Measurements from ENCODE around the gene AP1G1. TPM values are rescaled to one million over a fixed set of nuclear protein-coding genes. Genes with fewer than 3 reads are reported as not detected.

AP1G1 gene
- total RNA-seq, 3 donors from 2014 or later, result 65.8 to 121 (median 95.7) TPM

DNA sequence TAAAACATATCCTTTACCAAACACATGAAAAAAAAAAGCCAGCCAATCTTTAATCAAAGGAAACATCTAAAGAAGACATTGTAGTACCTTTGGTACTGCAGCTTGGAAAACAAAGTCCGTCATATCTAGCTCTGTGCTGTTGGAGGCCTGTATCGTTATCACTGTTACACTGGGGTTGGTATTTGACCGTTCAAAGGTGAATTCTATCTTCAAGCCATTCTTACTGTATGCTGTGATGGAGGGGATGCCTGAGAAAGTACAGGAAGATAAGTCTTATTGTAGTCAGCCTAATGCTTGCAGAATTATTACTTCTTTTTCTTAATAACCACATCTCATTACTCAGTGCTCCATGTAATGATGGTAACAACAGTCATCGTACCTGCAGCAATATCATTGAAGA, 69.8 kb downstream of the AP1G1 start:
- Histone ChIP-seq H3K27me3 (no peaks in the 10 kb centered on the region), H3K9me3 (no peaks in the 10 kb centered on the region), H3K4me1 (no peaks in the 10 kb centered on the region), H3K4me3 (no peak overlapping the region), H3K27ac (no peak overlapping the region), H3K36me3 (peaks cover 5% of the 10 kb centered on the region)
- TF ChIP-seq, protein P1, sequence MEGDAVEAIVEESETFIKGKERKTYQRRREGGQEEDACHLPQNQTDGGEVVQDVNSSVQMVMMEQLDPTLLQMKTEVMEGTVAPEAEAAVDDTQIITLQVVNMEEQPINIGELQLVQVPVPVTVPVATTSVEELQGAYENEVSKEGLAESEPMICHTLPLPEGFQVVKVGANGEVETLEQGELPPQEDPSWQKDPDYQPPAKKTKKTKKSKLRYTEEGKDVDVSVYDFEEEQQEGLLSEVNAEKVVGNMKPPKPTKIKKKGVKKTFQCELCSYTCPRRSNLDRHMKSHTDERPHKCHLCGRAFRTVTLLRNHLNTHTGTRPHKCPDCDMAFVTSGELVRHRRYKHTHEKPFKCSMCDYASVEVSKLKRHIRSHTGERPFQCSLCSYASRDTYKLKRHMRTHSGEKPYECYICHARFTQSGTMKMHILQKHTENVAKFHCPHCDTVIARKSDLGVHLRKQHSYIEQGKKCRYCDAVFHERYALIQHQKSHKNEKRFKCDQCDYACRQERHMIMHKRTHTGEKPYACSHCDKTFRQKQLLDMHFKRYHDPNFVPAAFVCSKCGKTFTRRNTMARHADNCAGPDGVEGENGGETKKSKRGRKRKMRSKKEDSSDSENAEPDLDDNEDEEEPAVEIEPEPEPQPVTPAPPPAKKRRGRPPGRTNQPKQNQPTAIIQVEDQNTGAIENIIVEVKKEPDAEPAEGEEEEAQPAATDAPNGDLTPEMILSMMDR (IDR thresholded peaks at IDR 0.05), result no peak
- TF ChIP-seq POLR2AphosphoS5 (IDR thresholded peaks at IDR 0.05) (no peak), POLR2A (IDR thresholded peaks at IDR 0.05) (no peak)
- intact Hi-C loops (cut with DNase I; ENCODE audit: low total_unique reads), result no loop called here
- DNase-seq (ENCODE audit: low spot score in 2 of 2), result no peak

- intact Hi-C loops (cut with DNase I; ENCODE audit: low total_unique reads), result no loop called here
- DNase-seq (ENCODE audit: low spot score in 2 of 2), result no peak
- TF ChIP-seq, protein P1 (IDR thresholded peaks at IDR 0.05), result no peak
- TF ChIP-seq POLR2A (IDR thresholded peaks at IDR 0.05) (no peak), POLR2AphosphoS5 (IDR thresholded peaks at IDR 0.05) (no peak)
- H3K4me1 ChIP-seq, result no peaks in the 10 kb centered on the region
- H3K27ac ChIP-seq, result no peak overlapping the region
- H3K27me3 ChIP-seq, result no peaks in the 10 kb centered on the region
- H3K9me3 ChIP-seq, result no peaks in the 10 kb centered on the region
- H3K4me3 ChIP-seq, result no peak overlapping the region
- peaks cover 8% of the 10 kb centered on the region for H3K36me3 ChIP-seq
These were observed 71.1 kb downstream of the AP1G1 start for GRCh38 chr16:71737501-71737900.

DNA sequence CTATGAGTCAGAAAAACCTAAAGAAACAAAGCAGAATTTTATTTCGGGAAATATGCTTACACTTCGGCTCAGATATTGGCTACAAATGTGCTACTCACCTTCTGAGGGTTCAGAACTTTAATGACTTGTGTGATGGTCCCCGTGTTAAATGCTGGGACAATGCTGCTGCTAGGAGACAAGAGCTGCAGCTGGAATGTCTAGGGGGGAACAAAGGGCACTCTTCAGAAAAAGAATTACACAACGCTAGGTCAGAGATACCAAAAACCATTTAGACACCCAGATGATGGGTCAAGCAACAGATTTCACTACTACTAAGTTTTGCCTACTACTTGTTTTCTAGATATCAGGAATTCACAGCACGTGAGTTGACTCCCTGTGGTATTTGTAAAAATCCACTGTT, 74.1 kb downstream of the AP1G1 start:
- intact Hi-C loops (cut with DNase I; ENCODE audit: low total_unique reads), result no loop called here
- no peak for DNase-seq (ENCODE audit: low spot score in 2 of 2)
- H3K9me3 ChIP-seq, result no peaks in the 10 kb centered on the region
- H3K4me1 ChIP-seq, result no peaks in the 10 kb centered on the region
- no peak overlapping the region for H3K27ac ChIP-seq
- TF ChIP-seq, protein P1 (IDR thresholded peaks at IDR 0.05), result no peak
- no peak for TF ChIP-seq POLR2A (IDR thresholded peaks at IDR 0.05)
- no peak for TF ChIP-seq POLR2AphosphoS5 (IDR thresholded peaks at IDR 0.05)
- H3K36me3 ChIP-seq, result peaks cover 8% of the 10 kb centered on the region
- no peaks in the 10 kb centered on the region for H3K27me3 ChIP-seq
- H3K4me3 ChIP-seq, result no peak overlapping the region

DNA sequence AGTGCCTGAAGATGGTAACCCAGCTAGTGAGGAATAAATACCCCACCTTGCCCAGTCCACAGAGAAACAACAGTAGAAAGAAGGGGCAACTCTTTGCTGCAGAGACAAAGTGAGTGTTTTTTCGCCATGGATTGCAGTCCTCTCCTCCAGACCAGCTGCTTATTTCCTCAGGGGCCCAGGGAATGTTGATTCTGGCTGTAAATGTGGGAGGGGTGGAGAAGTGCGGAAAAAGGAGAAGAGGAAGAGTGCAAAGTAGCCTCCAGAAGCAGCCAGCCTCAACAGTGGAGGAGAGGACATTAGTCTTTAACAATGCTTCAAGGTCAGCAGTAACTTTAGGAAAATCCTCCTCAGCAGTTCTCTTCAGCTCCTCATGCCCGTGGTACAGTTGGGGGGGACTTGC, 76.0 kb downstream of the AP1G1 start:
- TF ChIP-seq POLR2AphosphoS5 (IDR thresholded peaks at IDR 0.05) (no peak), POLR2A (IDR thresholded peaks at IDR 0.05) (no peak)
- TF ChIP-seq, protein P1 (IDR thresholded peaks at IDR 0.05), result no peak
- Histone ChIP-seq H3K4me3 (no peak overlapping the region), H3K27ac (no peak overlapping the region), H3K36me3 (peaks cover 8% of the 10 kb centered on the region), H3K9me3 (no peaks in the 10 kb centered on the region), H3K27me3 (no peaks in the 10 kb centered on the region), H3K4me1 (no peaks in the 10 kb centered on the region)
- intact Hi-C loops (cut with DNase I; ENCODE audit: low total_unique reads), result no loop called here
- DNase-seq (ENCODE audit: low spot score in 2 of 2), result no peak

DNA sequence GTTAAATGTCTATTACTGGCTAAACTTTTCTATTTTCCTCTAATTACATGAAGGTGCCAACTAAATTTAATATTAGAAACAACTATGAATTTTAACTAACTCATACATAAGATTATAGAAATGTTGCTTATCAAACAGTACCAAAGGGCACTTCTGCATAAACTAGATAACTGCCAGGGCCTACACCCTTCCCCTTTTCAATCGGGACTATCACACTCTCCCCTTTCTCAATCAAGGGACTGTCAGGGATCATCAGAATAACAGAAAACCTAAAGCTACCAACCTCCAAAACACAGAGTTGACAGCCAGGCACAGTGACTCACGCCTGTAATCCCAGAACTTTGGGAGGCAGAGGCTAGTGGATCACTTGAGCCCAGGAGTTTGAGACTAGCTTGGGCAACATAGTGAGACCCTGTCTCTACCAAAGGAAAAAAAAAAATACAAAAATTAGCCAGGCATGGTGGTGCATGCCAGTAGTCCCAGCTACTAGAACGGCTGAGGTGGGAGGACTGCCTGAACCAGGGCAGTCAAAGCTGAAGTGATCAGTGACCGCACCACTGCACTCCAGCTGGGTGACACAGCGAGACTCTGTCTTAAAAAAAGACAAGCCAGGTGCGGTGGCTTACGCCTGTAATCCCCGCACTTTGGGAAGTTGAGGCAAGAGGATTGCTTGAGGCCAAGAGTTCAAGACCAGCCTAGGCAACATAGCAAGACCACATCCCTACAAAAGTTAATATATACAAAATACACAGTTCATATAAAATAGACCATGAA, 80.9 kb downstream of the AP1G1 start:
- Histone ChIP-seq H3K4me3 (no peak overlapping the region), H3K27me3 (no peaks in the 10 kb centered on the region), H3K36me3 (peaks cover 8% of the 10 kb centered on the region), H3K4me1 (no peaks in the 10 kb centered on the region), H3K9me3 (no peaks in the 10 kb centered on the region), H3K27ac (no peak overlapping the region)
- DNase-seq (ENCODE audit: low spot score in 2 of 2), result no peak
- intact Hi-C loops (cut with DNase I; ENCODE audit: low total_unique reads), result no loop called here
- TF ChIP-seq POLR2A (IDR thresholded peaks at IDR 0.05) (no peak), POLR2AphosphoS5 (IDR thresholded peaks at IDR 0.05) (no peak)
- TF ChIP-seq, protein P1 (IDR thresholded peaks at IDR 0.05), result no peak

All from breast epithelium (tissue), 4 donors.